H1 (cell line): ENCODE data around the gene ADGRA3. TPM values are rescaled to one million over a fixed set of nuclear protein-coding genes. Genes with fewer than 3 reads are reported as not detected.
A peak's percentile ranks its signal among the peaks of the same experiment; 100 is the strongest.

Experiments
- RAD21 ChIP-seq, 2 experiments: IDR thresholded peaks in 1 of 2; conservative IDR thresholded peaks in 1 of 2; 2 replicates each; pipeline ENCODE4 v1.6.1; 2011; ENCODE audit warnings: low read depth in 2 of 2, low read length in 2 of 2, improper control_type of control experiment in 1 of 2, inconsistent platforms in 1 of 2, mild to moderate bottlenecking in 1 of 2, moderate library complexity in 1 of 2
- SIN3A ChIP-seq, 2 experiments: IDR thresholded peaks in 1 of 2; conservative IDR thresholded peaks in 1 of 2; 2 replicates each; pipeline ENCODE4 v1.6.1; 2011 to 2012; ENCODE audit warnings: low read length in 2 of 2, improper control_type of control experiment in 1 of 2, low read depth in 1 of 2, mild to moderate bottlenecking in 1 of 2
- TBP ChIP-seq: IDR thresholded peaks from 2 replicates; pipeline ENCODE4 v1.6.1; 2011; ENCODE audit warnings: low read depth, low read length, improper control_type of control experiment
- polyA plus RNA-seq, 7 experiments: library from polyadenylated mRNA; depleted of rRNA in 3 of 7; stranded (reverse) in 5 of 7; unstranded in 2 of 7; fragments of >200 nt in 5 of 7; fragments of 200-250 nt in 2 of 7; gene quantifications; 1 replicate in 5 of 7; 2 replicates in 1 of 7; 4 replicates in 1 of 7; pipeline versions ENCODE4 v1.2.1 to v1.2.3, GENCODE V29; 2011 to 2013; ENCODE audit warnings: missing spikeins in 2 of 7, mixed read lengths in 2 of 7
- total RNA-seq: library from RNA; stranded (reverse); fragmentation: NEBNext Ultra II Directional; extraction: Animal tissue kit (Norgen Biotek cat#: 25700); gene quantifications from 2 replicates; pipeline ENCODE4 v1.2.1, GENCODE V29; 2021
- TF ChIP-seq, protein P1 (sequence below): IDR thresholded peaks from 2 replicates; pipeline ENCODE4 v1.6.1; 2012; ENCODE audit warnings: inconsistent platforms

The ADGRA3 gene
- total and polyA plus RNA-seq, 2 of the 8 experiments (the other 6 are each of a cell fraction or from before 2014, with no cell fraction given): 31.5 to 63.0 TPM

DNA sequence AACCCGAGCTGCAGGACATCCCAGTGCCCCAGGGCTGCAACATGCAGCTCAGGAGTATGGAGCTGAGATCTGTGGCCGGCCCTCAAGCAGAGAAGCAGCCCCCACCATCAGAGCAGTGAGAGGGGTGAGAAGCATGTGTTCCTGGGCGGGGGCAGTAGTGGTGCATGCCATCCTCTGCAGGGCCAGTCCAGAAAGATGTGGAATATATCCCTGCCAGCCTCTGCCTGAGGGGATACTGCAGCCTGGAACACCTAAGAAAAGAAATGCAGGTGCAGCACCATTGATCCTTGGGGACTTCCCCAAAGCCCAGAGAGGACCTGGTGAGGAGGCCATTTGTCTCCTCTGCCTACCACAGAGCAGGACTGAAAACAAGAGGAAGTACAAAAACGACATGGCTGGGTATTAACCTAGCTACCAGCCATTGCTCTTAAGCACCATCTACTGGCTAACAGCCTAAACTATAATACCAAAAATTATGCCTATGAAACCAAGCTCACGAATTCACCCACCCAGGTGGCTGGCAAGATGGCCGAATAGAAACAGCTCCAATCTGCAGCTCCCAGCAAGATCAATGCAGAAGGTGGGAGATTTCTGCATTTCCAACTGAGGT, 158.8 kb downstream of the ADGRA3 start (continued):
- TF ChIP-seq SIN3A (conservative IDR thresholded peaks at IDR 0.05 in 1 of 2, IDR thresholded peaks at IDR 0.05 in 1 of 2; ENCODE audit: low read depth in 1 of 2, low read length in 2 of 2) (no peak), TBP (no peak), RAD21 (IDR thresholded peaks at IDR 0.05 in 1 of 2, conservative IDR thresholded peaks at IDR 0.05 in 1 of 2; ENCODE audit: low read depth in 2 of 2, low read length in 2 of 2) (peak; percentile 45 to 51)
- TF ChIP-seq, protein P1, sequence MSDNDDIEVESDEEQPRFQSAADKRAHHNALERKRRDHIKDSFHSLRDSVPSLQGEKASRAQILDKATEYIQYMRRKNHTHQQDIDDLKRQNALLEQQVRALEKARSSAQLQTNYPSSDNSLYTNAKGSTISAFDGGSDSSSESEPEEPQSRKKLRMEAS: no peak
